ENCODE measurements around the gene CASTOR1. TPM values are rescaled to one million over a fixed set of nuclear protein-coding genes. Genes with fewer than 3 reads are reported as not detected.
"Not testable (repeated sequence)": the region's sequence is repeated elsewhere in the genome, so short reads cannot be mapped to it uniquely, and the experiment has no call there.

The CASTOR1 gene
- total RNA-seq = 5.3 and 5.8 TPM in 2 replicates

- Histone ChIP-seq H4K20me1 (ENCODE audit: insufficient read depth, low read length) (peaks cover 22% of the 10 kb centered on the region), H3K4me1 (ENCODE audit: insufficient read depth, low read length) (peaks cover 27% of the 10 kb centered on the region), H3K27me3 (ENCODE audit: insufficient read depth, low read length) (no peaks in the 10 kb centered on the region), H3K79me2 (ENCODE audit: insufficient read depth, low read length) (no peaks in the 10 kb centered on the region), H3K9me3 (ENCODE audit: low read depth, low read length) (no peaks in the 10 kb centered on the region), H3K27ac (ENCODE audit: low read depth, low read length) (peak within 1 kb of the TSS; percentile 48), H3K36me3 (ENCODE audit: insufficient read depth, low read length) (peaks cover 24% of the 10 kb centered on the region), H2AFZ (ENCODE audit: low read length) (peak within 1 kb of the TSS; percentile 35), H3K4me2 (ENCODE audit: insufficient read depth, low read length) (peak within 1 kb of the TSS; percentile 84), H3K4me3 (ENCODE audit: insufficient read depth, low read length) (peak within 1 kb of the TSS; percentile 90)
- DNase-seq (ENCODE audit: insufficient read length, low spot score, missing footprints) = peak; percentile 100
- no peak for TF ChIP-seq CTCF (IDR thresholded peaks at IDR 0.05; ENCODE audit: extremely low read depth, low read depth, low read length)
Observed at GRCh38 chr22:30289141-30289979, at the start of gene CASTOR1. Gene CASTOR1, minus strand, starts transcription at chr22:30289505. Its CDS starts 8 bp downstream, at chr22:30289497.

GRCh38 chr22:30338802-30339201 lies 49.5 kb upstream of the CASTOR1 start:
- no peak overlapping the region for H3K27ac ChIP-seq (ENCODE audit: low read depth, low read length)
- H3K4me1 ChIP-seq (ENCODE audit: insufficient read depth, low read length) = no peaks in the 10 kb centered on the region
- peaks cover 13% of the 10 kb centered on the region for H4K20me1 ChIP-seq (ENCODE audit: insufficient read depth, low read length)
- H3K4me2 ChIP-seq (ENCODE audit: insufficient read depth, low read length) = no peak overlapping the region
- no peaks in the 10 kb centered on the region for H3K9me3 ChIP-seq (ENCODE audit: low read depth, low read length)
- peaks cover 93% of the 10 kb centered on the region for H3K36me3 ChIP-seq (ENCODE audit: insufficient read depth, low read length)
- H2AFZ ChIP-seq (ENCODE audit: low read length) = no peak overlapping the region
- no peaks in the 10 kb centered on the region for H3K79me2 ChIP-seq (ENCODE audit: insufficient read depth, low read length)
- no peak overlapping the region for H3K4me3 ChIP-seq (ENCODE audit: insufficient read depth, low read length)
- DNase-seq (ENCODE audit: insufficient read length, low spot score, missing footprints) = peak; percentile 44
- no peak for TF ChIP-seq CTCF (IDR thresholded peaks at IDR 0.05; ENCODE audit: extremely low read depth, low read depth, low read length)
- no peaks in the 10 kb centered on the region for H3K27me3 ChIP-seq (ENCODE audit: insufficient read depth, low read length)

- H3K27ac ChIP-seq (ENCODE audit: low read depth, low read length); H3K4me2 ChIP-seq (ENCODE audit: insufficient read depth, low read length); H3K27me3 ChIP-seq (ENCODE audit: insufficient read depth, low read length); H3K79me2 ChIP-seq (ENCODE audit: insufficient read depth, low read length); H3K4me3 ChIP-seq (ENCODE audit: insufficient read depth, low read length); H3K9me3 ChIP-seq (ENCODE audit: low read depth, low read length); H2AFZ ChIP-seq (ENCODE audit: low read length); H3K4me1 ChIP-seq (ENCODE audit: insufficient read depth, low read length): not testable (repeated sequence)
- H4K20me1 ChIP-seq (ENCODE audit: insufficient read depth, low read length) = peaks cover 13% of the 10 kb centered on the region
- H3K36me3 ChIP-seq (ENCODE audit: insufficient read depth, low read length) = peaks cover 93% of the 10 kb centered on the region
- peak; percentile 6 for DNase-seq (ENCODE audit: insufficient read length, low spot score, missing footprints)
Observed at GRCh38 chr22:30338341-30338740, 49.0 kb upstream of the CASTOR1 start.

- no peaks in the 10 kb centered on the region for H3K9me3 ChIP-seq (ENCODE audit: low read depth, low read length)
- no peaks in the 10 kb centered on the region for H3K79me2 ChIP-seq (ENCODE audit: insufficient read depth, low read length)
- H3K27ac ChIP-seq (ENCODE audit: low read depth, low read length) = no peak overlapping the region
- peaks cover 92% of the 10 kb centered on the region for H3K36me3 ChIP-seq (ENCODE audit: insufficient read depth, low read length)
- H3K4me1 ChIP-seq (ENCODE audit: insufficient read depth, low read length) = no peaks in the 10 kb centered on the region
- H2AFZ ChIP-seq (ENCODE audit: low read length) = no peak overlapping the region
- no peaks in the 10 kb centered on the region for H3K27me3 ChIP-seq (ENCODE audit: insufficient read depth, low read length)
- H3K4me2 ChIP-seq (ENCODE audit: insufficient read depth, low read length) = no peak overlapping the region
- no peak for TF ChIP-seq CTCF (IDR thresholded peaks at IDR 0.05; ENCODE audit: extremely low read depth, low read depth, low read length)
- H4K20me1 ChIP-seq (ENCODE audit: insufficient read depth, low read length) = peaks cover 10% of the 10 kb centered on the region
- peak; percentile 55 for DNase-seq (ENCODE audit: insufficient read length, low spot score, missing footprints)
- no peak overlapping the region for H3K4me3 ChIP-seq (ENCODE audit: insufficient read depth, low read length)
Observed at GRCh38 chr22:30337461-30337778, 48.1 kb upstream of the CASTOR1 start.
